Ovary (tissue), 9 donors: Measurements from ENCODE around the gene DLL1. TPM values are rescaled to one million over a fixed set of nuclear protein-coding genes. Genes with fewer than 3 reads are reported as not detected.

Source experiments
- DNase-seq, 5 donors: peaks; one replicate each; pipeline ENCODE4 v3.0.0-alpha.2; 2019 to 2020
- H3K27ac ChIP-seq, 2 donors: fragments of 200-600 bp; one replicate each; pipeline versions ENCODE4 v1.5.1 to v1.8.0; 2019 to 2022
- H3K27me3 ChIP-seq: fragments of 200-600 bp; one replicate; pipeline ENCODE4 v1.8.0; 2022
- H3K36me3 ChIP-seq: fragments of 200-600 bp; sonication (generic); one replicate; pipeline ENCODE4 v1.5.1; 2019
- H3K4me1 ChIP-seq: one replicate; pipeline ENCODE4 v1.8.1; 2013; ENCODE audit warnings: mild to moderate bottlenecking, moderate library complexity; ENCODE audit not compliant: insufficient read depth
- H3K4me3 ChIP-seq: fragments of 200-600 bp; sonication (generic); one replicate; pipeline ENCODE4 v1.5.1; 2017
- H3K9me3 ChIP-seq, 2 donors: fragments of 200-600 bp in 1 of 2; sonication (generic) in 1 of 2; one replicate each; pipeline versions ENCODE4 v1.5.1 to v1.8.1; 2013 to 2019; ENCODE audit warnings: mild to moderate bottlenecking in 1 of 2, moderate library complexity in 1 of 2
- EP300 ChIP-seq: sonication (generic); formaldehyde crosslinking; IDR thresholded peaks from one replicate; pipeline ENCODE4 v1.6.1; 2017; ENCODE audit warnings: antibody characterized with exemption
- POLR2A ChIP-seq: fragments of 450-650 bp; IDR thresholded peaks from one replicate; pipeline ENCODE4 v1.6.1; 2017; ENCODE audit warnings: antibody characterized with exemption, mild to moderate bottlenecking, moderate library complexity
- WGBS, 3 donors: extraction: QIAGEN DNeasy Blood & Tissue Kit in 1 of 3; methylation state at CpG; one replicate each; pipeline versions ENCODE4 v1.1.5 to v1.1.7; 2013 to 2017; 5-methylcytosine and 5-hydroxymethylcytosine counted together
- intact Hi-C, 4 donors: fragments of 100-400 bp; cut with DNase I; formaldehyde crosslinking; loops; one replicate each; pipeline versions ENCODE4 v1.11.0 to v1.15.1; 2022 to 2023
- polyA plus RNA-seq, 2 donors: library from polyadenylated mRNA; stranded (reverse); fragments of 200-250 nt in 1 of 2; fragments of 350-450 nt in 1 of 2; fragmentation: Illumina TruSeq in 1 of 2; extraction: RNeasy Lipid Tissue Mini Kit (QIAGEN cat#74804) in 1 of 2; gene quantifications; one replicate each; pipeline ENCODE4 v1.2.3, GENCODE V29; 2013 to 2014
- total RNA-seq, 7 donors: library from RNA; depleted of rRNA in 2 of 7; stranded (reverse); fragments of >200 nt in 2 of 7; fragmentation: NEBNext Ultra II Directional in 3 of 7; extraction: Animal tissue kit (Norgen Biotek cat#: 25700) in 3 of 7; gene quantifications; one replicate each; pipeline versions ENCODE4 v1.1.0 to v1.2.4, GENCODE V29; 2016 to 2023
- TF ChIP-seq, protein P1 (sequence below), 3 donors: fragments of 450-650 bp in 2 of 3; fragments of 200-600 bp in 1 of 3; IDR thresholded peaks; one replicate each; pipeline versions ENCODE4 v1.5.1 to v1.8.0; 2016 to 2022; ENCODE audit warnings: antibody characterized with exemption in 3 of 3, mild to moderate bottlenecking in 1 of 3
- donor health status: DM: no; HTN: no; CAD: no; lungs with moderate emphysema.
- donor health status: DM: no; HTN: no; CAD: no.
- donor health status: Bipolar disorder and iron deficiency.
- donor health status: DM: yes; HTN: yes; CAD: no.
- donor health status: DM: no; HTN: no; CAD: no.
- donor health status: DM: yes; HTN: yes; CAD: no.

DLL1 gene
- total and polyA plus RNA-seq, 9 donors, result 0.90 to 11.5 (median 2.4) TPM

DNA sequence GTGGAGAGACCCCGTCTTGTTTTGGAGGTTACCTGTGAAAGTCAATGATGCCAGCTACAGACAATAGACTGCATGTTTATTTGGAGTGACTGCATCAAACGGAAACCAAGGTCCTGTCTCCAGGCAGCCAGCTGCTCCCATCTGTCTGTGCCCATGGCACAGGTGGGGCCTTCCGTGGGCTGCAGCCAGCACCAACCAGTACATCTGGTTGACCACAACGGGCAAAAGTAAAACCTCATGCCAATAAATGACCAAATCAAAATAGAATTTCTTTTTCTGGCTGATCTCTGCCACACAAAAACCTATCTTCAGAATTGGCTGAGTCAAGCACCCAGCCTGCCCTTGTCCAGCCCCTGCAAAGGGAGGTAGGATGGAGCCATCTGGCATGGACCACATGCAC is 33.5 kb downstream of the DLL1 start:
- intact Hi-C loops, result no loop called here
- DNase-seq, result no peak
- 77 to 83% (median 82%) methylated on average over 4 of the region's 4 CpGs for WGBS, 3 donors

DNA sequence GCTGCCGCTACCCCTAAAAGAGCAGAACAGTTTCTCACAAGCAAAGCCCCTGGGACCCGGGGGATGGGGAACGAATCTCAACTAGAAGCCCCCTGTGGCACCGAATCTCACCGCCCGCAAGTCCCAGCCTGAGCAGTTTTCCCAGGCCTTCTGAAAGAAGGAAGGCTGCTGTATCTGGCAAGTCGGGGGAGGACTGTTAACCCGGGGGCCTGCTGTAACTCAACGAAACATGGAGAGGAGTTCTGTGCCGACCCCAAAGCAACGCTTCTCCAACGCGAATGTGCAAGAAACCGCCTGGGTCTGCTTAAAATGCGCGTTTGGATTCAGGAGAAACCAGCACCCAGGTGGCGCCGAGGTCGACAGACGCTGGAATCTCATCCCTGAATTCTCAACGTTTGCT is 34.2 kb downstream of the DLL1 start:
- Histone ChIP-seq H3K27ac (no peak overlapping the region), H3K9me3 (no peaks in the 10 kb centered on the region), H3K36me3 (no peaks in the 10 kb centered on the region), H3K4me3 (no peak overlapping the region), H3K4me1 (no peaks in the 10 kb centered on the region), H3K27me3 (no peaks in the 10 kb centered on the region)
- intact Hi-C loops, result no loop called here
- TF ChIP-seq POLR2A (no peak), EP300 (no peak)
- TF ChIP-seq, protein P1, sequence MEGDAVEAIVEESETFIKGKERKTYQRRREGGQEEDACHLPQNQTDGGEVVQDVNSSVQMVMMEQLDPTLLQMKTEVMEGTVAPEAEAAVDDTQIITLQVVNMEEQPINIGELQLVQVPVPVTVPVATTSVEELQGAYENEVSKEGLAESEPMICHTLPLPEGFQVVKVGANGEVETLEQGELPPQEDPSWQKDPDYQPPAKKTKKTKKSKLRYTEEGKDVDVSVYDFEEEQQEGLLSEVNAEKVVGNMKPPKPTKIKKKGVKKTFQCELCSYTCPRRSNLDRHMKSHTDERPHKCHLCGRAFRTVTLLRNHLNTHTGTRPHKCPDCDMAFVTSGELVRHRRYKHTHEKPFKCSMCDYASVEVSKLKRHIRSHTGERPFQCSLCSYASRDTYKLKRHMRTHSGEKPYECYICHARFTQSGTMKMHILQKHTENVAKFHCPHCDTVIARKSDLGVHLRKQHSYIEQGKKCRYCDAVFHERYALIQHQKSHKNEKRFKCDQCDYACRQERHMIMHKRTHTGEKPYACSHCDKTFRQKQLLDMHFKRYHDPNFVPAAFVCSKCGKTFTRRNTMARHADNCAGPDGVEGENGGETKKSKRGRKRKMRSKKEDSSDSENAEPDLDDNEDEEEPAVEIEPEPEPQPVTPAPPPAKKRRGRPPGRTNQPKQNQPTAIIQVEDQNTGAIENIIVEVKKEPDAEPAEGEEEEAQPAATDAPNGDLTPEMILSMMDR (IDR thresholded peaks at IDR 0.05), result no peak
- 88 to 91% (median 89%) methylated on average over 21 of the region's 21 CpGs for WGBS, 3 donors
- peak in 1 of 5 donors; percentile 2 for DNase-seq

More for the DNA sequence above, 33.5 kb downstream of the DLL1 start:
- TF ChIP-seq, protein P1 (IDR thresholded peaks at IDR 0.05), result no peak
- TF ChIP-seq EP300, result no peak
- no peak for TF ChIP-seq POLR2A
- no peaks in the 10 kb centered on the region for H3K9me3 ChIP-seq
- no peak overlapping the region for H3K4me3 ChIP-seq
- no peak overlapping the region for H3K27ac ChIP-seq
- no peaks in the 10 kb centered on the region for H3K36me3 ChIP-seq
- no peaks in the 10 kb centered on the region for H3K27me3 ChIP-seq
- H3K4me1 ChIP-seq, result no peaks in the 10 kb centered on the region

DNA sequence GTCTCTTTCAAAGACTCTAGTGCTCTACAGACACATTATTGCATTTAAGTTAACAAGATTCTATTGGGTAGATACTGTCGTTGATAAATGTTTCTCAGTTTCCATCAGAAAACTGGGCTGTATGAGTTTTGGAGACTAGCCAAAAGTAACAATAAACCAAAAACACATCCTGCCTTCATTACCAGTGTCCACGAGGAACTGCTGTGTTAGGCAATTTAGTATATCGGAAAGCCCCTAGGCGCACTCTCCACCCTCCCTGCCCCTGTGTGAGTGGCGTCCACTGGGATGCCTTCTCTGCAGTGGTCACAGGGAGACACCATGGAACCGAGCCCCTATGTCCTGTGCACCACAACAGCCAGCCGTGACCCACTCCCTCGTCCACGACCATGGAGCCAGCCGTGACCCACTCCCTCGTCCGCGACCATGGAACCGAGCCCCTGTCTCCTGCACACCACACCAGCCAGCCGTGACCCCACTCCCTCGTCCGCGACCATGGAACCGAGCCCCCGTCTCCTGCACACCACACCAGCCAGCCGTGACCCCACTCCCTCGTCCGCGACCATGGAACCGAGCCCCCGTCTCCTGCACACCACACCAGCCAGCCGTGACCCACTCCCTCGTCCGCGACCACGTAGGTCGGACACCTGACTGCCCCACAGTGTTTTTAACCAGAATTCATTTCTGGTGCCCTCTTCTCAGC is 35.3 kb downstream of the DLL1 start:
- H3K27ac ChIP-seq, result no peak overlapping the region
- peak in 1 of 5 donors; percentile 16 for DNase-seq
- 86 to 89% (median 87%) methylated on average over 32 of the region's 32 CpGs for WGBS, 3 donors

DNA sequence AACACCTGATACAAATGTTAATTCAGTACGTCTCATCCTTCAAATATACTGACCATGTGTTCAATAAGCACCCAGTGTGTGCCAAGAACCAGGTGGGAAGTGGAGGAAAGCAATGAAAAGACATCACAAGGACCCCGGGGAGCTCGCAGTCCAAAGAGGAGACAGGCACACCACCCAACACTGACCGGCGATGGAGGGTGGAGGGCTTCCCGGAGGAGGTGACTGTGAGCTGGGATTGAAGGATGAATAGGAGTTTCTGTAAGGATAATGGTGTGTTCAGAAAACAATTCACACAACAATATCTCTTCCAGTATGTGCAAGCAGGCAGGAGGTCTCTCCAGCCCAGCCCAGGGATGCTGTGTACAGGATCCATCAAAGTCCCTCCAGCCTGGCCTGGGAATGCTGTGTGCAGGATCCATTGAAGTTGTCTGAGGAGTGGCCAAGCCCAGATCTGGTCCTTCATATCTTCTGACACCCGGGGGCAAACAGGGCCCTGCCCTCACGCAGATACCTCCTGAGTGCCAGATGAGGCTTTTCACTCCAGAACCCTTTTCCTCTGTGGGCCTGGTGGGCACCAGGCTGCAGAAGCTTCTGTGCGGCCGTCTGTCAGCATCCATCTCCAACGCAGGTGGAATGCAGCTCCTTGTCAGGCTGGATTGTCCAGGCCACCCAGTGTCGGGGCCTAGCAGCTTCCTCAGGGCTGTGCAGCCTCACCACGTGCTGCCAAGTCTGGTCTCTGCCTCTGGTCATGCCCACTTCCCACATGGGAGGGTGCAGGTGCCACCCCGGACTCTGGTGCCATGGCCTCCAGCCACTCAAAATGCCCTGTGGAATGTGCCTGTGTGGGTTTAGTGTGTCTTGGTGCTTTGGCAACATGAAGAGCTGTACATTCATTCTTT is 36.3 kb downstream of the DLL1 start:
- Histone ChIP-seq H3K27me3 (no peaks in the 10 kb centered on the region), H3K4me1 (no peaks in the 10 kb centered on the region), H3K36me3 (no peaks in the 10 kb centered on the region), H3K4me3 (no peak overlapping the region), H3K9me3 (no peaks in the 10 kb centered on the region), H3K27ac (no peak overlapping the region)
- WGBS, 3 donors, result 86 to 91% (median 87%) methylated on average over 14 of the region's 14 CpGs
- intact Hi-C loops, result no loop called here
- DNase-seq, result peak in 1 of 5 donors; percentile 12
- TF ChIP-seq POLR2A, result no peak
- TF ChIP-seq, protein P1 (IDR thresholded peaks at IDR 0.05), result no peak
- TF ChIP-seq EP300, result no peak

More for the DNA sequence above, 35.3 kb downstream of the DLL1 start:
- H3K4me1 ChIP-seq, result no peaks in the 10 kb centered on the region
- H3K9me3 ChIP-seq, result no peaks in the 10 kb centered on the region
- H3K27me3 ChIP-seq, result no peaks in the 10 kb centered on the region
- TF ChIP-seq POLR2A, result no peak
- TF ChIP-seq, protein P1 (IDR thresholded peaks at IDR 0.05), result no peak
- no peak for TF ChIP-seq EP300
- H3K36me3 ChIP-seq, result no peaks in the 10 kb centered on the region
- H3K4me3 ChIP-seq, result no peak overlapping the region
- intact Hi-C loops, result no loop called here
